HepG2 (cell line): ENCODE results near the gene DSTYK. TPM values are rescaled to one million over a fixed set of nuclear protein-coding genes. Genes with fewer than 3 reads are reported as not detected.

ENCODE experiments used
- DNMT1 ChIP-seq: sonication (generic); formaldehyde crosslinking; IDR thresholded peaks from 2 replicates; pipeline ENCODE4 v1.5.1; 2020; ENCODE audit warnings: mild to moderate bottlenecking, missing genetic modification reagents
- HOXA9 ChIP-seq: sonication (generic); formaldehyde crosslinking; IDR thresholded peaks from 2 replicates; pipeline ENCODE4 v1.8.1; 2022; ENCODE audit warnings: missing genetic modification reagents, mild to moderate bottlenecking, moderate library complexity, borderline replicate concordance
- KDM5A ChIP-seq: fragments of 200-600 bp; sonication (generic); IDR thresholded peaks from 2 replicates; pipeline ENCODE4 v1.7.0; 2018; ENCODE audit warnings: antibody characterized with exemption, mild to moderate bottlenecking, low read length, borderline replicate concordance
- MYNN ChIP-seq: sonication (generic); formaldehyde crosslinking; IDR thresholded peaks from 2 replicates; pipeline ENCODE4 v1.4.0; 2020; ENCODE audit warnings: mild to moderate bottlenecking, low read depth, missing genetic modification reagents
- NRL ChIP-seq: sonication (generic); formaldehyde crosslinking; IDR thresholded peaks from 2 replicates; pipeline ENCODE4 v1.5.0; 2020; ENCODE audit warnings: missing genetic modification reagents, mild to moderate bottlenecking, moderate library complexity, borderline replicate concordance
- PHF5A ChIP-seq: IDR thresholded peaks from one replicate; pipeline ENCODE4 v1.6.1; 2018; ENCODE audit warnings: low read depth, missing genetic modification reagents; ENCODE audit not compliant: unreplicated experiment
- RARA ChIP-seq: IDR thresholded peaks from 2 replicates; pipeline ENCODE4 v1.6.1; 2016; ENCODE audit warnings: missing genetic modification reagents, missing compliant biosample characterization
- RFXAP ChIP-seq: sonication (generic); formaldehyde crosslinking; IDR thresholded peaks from 2 replicates; pipeline ENCODE4 v1.4.0; 2020; ENCODE audit warnings: missing genetic modification reagents, borderline replicate concordance
- RXRB ChIP-seq: IDR thresholded peaks from 2 replicates; pipeline ENCODE4 v1.6.1; 2016; ENCODE audit warnings: borderline replicate concordance, missing genetic modification reagents, missing compliant biosample characterization
- SUZ12 ChIP-seq: fragments of 150-350 bp; IDR thresholded peaks from 2 replicates; pipeline ENCODE4 v1.6.1; 2014; ENCODE audit warnings: low read depth, low read length
- ZBTB42 ChIP-seq: sonication (generic); formaldehyde crosslinking; IDR thresholded peaks from 2 replicates; pipeline ENCODE4 v1.5.0; 2020; ENCODE audit warnings: mild to moderate bottlenecking, missing genetic modification reagents
- ZMYM3 ChIP-seq: sonication (generic); formaldehyde crosslinking; IDR thresholded peaks from 2 replicates; pipeline ENCODE4 v1.5.1; 2020; ENCODE audit warnings: mild to moderate bottlenecking, missing genetic modification reagents
- ZNF121 ChIP-seq: sonication (generic); formaldehyde crosslinking; IDR thresholded peaks from 2 replicates; pipeline ENCODE4 v1.5.0; 2020; ENCODE audit warnings: mild to moderate bottlenecking, missing genetic modification reagents
- ZNF33A ChIP-seq: sonication (generic); formaldehyde crosslinking; IDR thresholded peaks from 2 replicates; pipeline ENCODE4 v1.5.1; 2020; ENCODE audit warnings: missing genetic modification reagents, mild to moderate bottlenecking, moderate library complexity, borderline replicate concordance
- ZNF468 ChIP-seq: sonication (generic); formaldehyde crosslinking; IDR thresholded peaks from 2 replicates; pipeline ENCODE4 v1.8.0; 2022; ENCODE audit warnings: mild to moderate bottlenecking, moderate library complexity, missing genetic modification reagents
- ZNF709 ChIP-seq: sonication (generic); formaldehyde crosslinking; IDR thresholded peaks from 2 replicates; pipeline ENCODE4 v1.5.0; 2020; ENCODE audit warnings: mild to moderate bottlenecking, missing genetic modification reagents
- ZNF737 ChIP-seq: sonication (generic); formaldehyde crosslinking; IDR thresholded peaks from 2 replicates; pipeline ENCODE4 v1.5.0; 2020; ENCODE audit warnings: missing genetic modification reagents, mild to moderate bottlenecking, borderline replicate concordance
- ZNF773 ChIP-seq: sonication (generic); formaldehyde crosslinking; IDR thresholded peaks from 2 replicates; pipeline ENCODE4 v1.4.0; 2020; ENCODE audit warnings: missing genetic modification reagents, borderline replicate concordance
- ZNF788 ChIP-seq: sonication (generic); formaldehyde crosslinking; IDR thresholded peaks from 2 replicates; pipeline ENCODE4 v1.5.0; 2020; ENCODE audit warnings: mild to moderate bottlenecking, missing genetic modification reagents, borderline replicate concordance
- polyA plus RNA-seq, 8 experiments: library from polyadenylated mRNA; depleted of rRNA in 3 of 8; stranded (reverse) in 7 of 8; unstranded in 1 of 8; fragments of >200 nt; fragmentation: Illumina TruSeq in 4 of 8; extraction: Trizol in 4 of 8; gene quantifications; 2 replicates each; pipeline versions ENCODE4 v1.2.1 to v1.2.3, GENCODE V29; 2011 to 2016; ENCODE audit warnings: low read depth in 4 of 8, missing spikeins in 1 of 8, mixed read lengths in 1 of 8; ENCODE audit not compliant: insufficient read depth in 1 of 8
- total RNA-seq, 5 experiments: library from RNA; depleted of rRNA; stranded (reverse); fragments of >200 nt; fragmentation: Illumina TruSeq; extraction: Trizol; gene quantifications; 2 replicates each; pipeline ENCODE4 v1.2.3, GENCODE V29; 2016; ENCODE audit warnings: low read depth in 1 of 5
- TF ChIP-seq, protein P1 (sequence below): IDR thresholded peaks from 2 replicates; pipeline ENCODE4 v1.6.1; 2012; ENCODE audit warnings: low read depth, low read length, improper control_type of control experiment
- TF ChIP-seq, protein P2 (sequence below): sonication (generic); formaldehyde crosslinking; IDR thresholded peaks from 2 replicates; pipeline ENCODE4 v1.4.0; 2020; ENCODE audit warnings: missing genetic modification reagents, borderline replicate concordance
- TF ChIP-seq, protein P3 (sequence below): sonication (generic); formaldehyde crosslinking; IDR thresholded peaks from 2 replicates; pipeline ENCODE4 v1.4.0; 2020; ENCODE audit warnings: missing genetic modification reagents, mild to moderate bottlenecking, borderline replicate concordance

Gene DSTYK
- total and polyA plus RNA-seq, 2 of the 13 experiments (the other 11 are each of a cell fraction or from before 2014, with no cell fraction given) = 2.6 to 4.8 TPM

DNA sequence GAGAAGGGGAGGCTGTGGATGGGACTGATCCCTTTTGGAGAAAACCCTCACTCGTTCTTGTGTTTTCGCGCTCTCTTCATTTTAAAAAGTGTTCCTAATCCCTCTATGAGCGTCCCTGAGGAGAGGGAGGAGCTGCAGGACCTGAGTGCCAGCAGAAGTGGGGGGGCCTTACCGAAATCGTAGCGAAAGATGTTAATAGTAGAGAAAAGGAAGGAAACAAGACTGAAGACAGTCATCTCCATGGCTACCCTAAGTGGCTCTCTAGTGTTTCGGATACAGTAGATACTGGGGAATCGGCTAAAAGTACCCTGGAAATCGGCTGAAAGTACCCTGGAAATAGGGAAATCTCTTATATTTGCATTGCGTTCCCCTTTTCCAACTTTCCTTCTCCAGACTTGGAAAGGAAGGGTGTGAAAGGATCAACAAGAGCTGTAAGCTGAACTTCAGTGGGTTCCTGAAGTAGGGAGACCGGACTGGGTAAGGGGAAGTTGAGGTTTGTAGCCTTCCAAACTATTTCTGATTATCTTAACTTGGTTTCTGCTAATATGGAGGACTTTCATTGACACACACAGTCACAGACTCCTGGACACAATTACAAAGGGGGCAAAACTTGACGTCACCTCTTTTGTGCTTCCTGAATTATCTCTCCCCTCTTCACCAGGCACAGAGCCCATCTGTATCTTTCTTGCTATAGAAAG lies 486 bp upstream of the DSTYK start (continued):
- no peak for TF ChIP-seq SUZ12
- TF ChIP-seq RFXAP = no peak
- 0 out of 2 replicates have a peak, but pooled peaks have one; percentile 10 for TF ChIP-seq KDM5A
- TF ChIP-seq RXRB (CRISPR knock-in tag) = no peak
- TF ChIP-seq DNMT1 (CRISPR knock-in tag) = no peak
- TF ChIP-seq HOXA9 = no peak
- no peak for TF ChIP-seq RARA (CRISPR knock-in tag)
- no peak for TF ChIP-seq ZNF773 (CRISPR knock-in tag)
- TF ChIP-seq ZNF121 (CRISPR knock-in tag) = no peak
- no peak for TF ChIP-seq MYNN (CRISPR knock-in tag)
- TF ChIP-seq, protein P1, sequence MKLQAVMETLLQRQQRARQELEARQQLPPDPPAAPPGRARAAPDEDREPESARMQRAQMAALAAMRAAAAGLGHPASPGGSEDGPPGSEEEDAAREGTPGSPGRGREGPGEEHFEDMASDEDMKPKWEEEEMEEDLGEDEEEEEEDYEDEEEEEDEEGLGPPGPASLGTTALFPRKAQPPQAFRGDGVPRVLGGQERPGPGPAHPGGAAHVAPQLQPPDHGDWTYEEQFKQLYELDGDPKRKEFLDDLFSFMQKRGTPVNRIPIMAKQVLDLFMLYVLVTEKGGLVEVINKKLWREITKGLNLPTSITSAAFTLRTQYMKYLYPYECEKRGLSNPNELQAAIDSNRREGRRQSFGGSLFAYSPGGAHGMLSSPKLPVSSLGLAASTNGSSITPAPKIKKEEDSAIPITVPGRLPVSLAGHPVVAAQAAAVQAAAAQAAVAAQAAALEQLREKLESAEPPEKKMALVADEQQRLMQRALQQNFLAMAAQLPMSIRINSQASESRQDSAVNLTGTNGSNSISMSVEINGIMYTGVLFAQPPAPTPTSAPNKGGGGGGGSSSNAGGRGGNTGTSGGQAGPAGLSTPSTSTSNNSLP = no peak
- TF ChIP-seq NRL = no peak
- no peak for TF ChIP-seq ZNF33A (CRISPR knock-in tag)
- no peak for TF ChIP-seq ZBTB42 (CRISPR knock-in tag)
- TF ChIP-seq ZNF788 (CRISPR knock-in tag) = no peak
- TF ChIP-seq ZNF468 (CRISPR knock-in tag) = no peak
- TF ChIP-seq, protein P2, sequence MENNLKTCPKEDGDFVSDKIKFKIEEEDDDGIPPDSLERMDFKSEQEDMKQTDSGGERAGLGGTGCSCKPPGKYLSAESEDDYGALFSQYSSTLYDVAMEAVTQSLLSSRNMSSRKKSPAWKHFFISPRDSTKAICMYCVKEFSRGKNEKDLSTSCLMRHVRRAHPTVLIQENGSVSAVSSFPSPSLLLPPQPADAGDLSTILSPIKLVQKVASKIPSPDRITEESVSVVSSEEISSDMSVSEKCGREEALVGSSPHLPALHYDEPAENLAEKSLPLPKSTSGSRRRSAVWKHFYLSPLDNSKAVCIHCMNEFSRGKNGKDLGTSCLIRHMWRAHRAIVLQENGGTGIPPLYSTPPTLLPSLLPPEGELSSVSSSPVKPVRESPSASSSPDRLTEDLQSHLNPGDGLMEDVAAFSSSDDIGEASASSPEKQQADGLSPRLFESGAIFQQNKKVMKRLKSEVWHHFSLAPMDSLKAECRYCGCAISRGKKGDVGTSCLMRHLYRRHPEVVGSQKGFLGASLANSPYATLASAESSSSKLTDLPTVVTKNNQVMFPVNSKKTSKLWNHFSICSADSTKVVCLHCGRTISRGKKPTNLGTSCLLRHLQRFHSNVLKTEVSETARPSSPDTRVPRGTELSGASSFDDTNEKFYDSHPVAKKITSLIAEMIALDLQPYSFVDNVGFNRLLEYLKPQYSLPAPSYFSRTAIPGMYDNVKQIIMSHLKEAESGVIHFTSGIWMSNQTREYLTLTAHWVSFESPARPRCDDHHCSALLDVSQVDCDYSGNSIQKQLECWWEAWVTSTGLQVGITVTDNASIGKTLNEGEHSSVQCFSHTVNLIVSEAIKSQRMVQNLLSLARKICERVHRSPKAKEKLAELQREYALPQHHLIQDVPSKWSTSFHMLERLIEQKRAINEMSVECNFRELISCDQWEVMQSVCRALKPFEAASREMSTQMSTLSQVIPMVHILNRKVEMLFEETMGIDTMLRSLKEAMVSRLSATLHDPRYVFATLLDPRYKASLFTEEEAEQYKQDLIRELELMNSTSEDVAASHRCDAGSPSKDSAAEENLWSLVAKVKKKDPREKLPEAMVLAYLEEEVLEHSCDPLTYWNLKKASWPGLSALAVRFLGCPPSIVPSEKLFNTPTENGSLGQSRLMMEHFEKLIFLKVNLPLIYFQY (CRISPR knock-in tag) = no peak
- TF ChIP-seq, protein P3, sequence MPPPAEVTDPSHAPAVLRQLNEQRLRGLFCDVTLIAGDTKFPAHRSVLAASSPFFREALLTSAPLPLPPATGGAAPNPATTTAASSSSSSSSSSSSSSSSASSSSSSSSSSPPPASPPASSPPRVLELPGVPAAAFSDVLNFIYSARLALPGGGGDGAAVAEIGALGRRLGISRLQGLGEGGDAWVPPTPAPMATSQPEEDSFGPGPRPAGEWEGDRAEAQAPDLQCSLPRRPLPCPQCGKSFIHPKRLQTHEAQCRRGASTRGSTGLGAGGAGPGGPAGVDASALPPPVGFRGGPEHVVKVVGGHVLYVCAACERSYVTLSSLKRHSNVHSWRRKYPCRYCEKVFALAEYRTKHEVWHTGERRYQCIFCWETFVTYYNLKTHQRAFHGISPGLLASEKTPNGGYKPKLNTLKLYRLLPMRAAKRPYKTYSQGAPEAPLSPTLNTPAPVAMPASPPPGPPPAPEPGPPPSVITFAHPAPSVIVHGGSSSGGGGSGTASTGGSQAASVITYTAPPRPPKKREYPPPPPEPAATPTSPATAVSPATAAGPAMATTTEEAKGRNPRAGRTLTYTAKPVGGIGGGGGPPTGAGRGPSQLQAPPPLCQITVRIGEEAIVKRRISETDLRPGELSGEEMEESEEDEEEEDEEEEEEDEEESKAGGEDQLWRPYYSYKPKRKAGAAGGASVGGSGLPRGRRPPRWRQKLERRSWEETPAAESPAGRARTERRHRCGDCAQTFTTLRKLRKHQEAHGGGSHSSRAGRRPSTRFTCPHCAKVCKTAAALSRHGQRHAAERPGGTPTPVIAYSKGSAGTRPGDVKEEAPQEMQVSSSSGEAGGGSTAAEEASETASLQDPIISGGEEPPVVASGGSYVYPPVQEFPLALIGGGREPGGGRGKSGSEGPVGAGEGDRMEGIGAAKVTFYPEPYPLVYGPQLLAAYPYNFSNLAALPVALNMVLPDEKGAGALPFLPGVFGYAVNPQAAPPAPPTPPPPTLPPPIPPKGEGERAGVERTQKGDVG (CRISPR knock-in tag) = 0 out of 2 replicates have a peak, but pooled peaks have one; percentile 4
- no peak for TF ChIP-seq ZNF709 (CRISPR knock-in tag)
- no peak for TF ChIP-seq ZMYM3 (CRISPR knock-in tag)
- no peak for TF ChIP-seq ZNF737
- TF ChIP-seq PHF5A (CRISPR knock-in tag) = no peak
